ENCODE measurements around the gene CRYBG3.

CRYBG3 gene

GRCh38 chr3:97959872-97960271 is 138.1 kb downstream of the CRYBG3 start:
- in situ Hi-C loops (cut with HindIII; ENCODE audit: low pct_unique_long_range_greater_than_20kb, low sequenced_read_pairs), result no loop called here
- DNase-seq (ENCODE audit: low read depth in 1 of 2, low spot score in 1 of 2), result no peak
- no peak for TF ChIP-seq JUND (IDR thresholded peaks at IDR 0.05; ENCODE audit: low read depth)

DNA sequence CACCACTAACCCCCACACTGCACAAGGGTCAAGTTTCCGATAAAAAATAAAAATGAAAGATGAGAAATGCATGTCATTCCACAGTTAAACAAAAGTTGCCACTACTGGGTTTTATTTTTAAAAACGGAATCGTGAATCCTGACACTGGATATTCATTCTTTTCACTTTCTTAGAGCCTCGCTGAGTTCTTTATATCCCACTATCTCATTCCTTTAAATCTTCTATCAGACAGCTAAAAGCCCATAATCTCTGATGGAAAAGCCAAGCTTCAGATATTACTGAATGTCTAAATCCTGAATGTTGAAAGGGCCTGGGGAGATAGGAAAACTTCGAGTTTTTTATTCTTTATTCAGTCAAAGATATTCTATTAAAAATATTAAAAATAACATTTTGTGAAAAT is 138.7 kb downstream of the CRYBG3 start:
- in situ Hi-C loops (cut with HindIII; ENCODE audit: low pct_unique_long_range_greater_than_20kb, low sequenced_read_pairs), result no loop called here
- no peak for DNase-seq (ENCODE audit: low read depth in 1 of 2, low spot score in 1 of 2)

DNA sequence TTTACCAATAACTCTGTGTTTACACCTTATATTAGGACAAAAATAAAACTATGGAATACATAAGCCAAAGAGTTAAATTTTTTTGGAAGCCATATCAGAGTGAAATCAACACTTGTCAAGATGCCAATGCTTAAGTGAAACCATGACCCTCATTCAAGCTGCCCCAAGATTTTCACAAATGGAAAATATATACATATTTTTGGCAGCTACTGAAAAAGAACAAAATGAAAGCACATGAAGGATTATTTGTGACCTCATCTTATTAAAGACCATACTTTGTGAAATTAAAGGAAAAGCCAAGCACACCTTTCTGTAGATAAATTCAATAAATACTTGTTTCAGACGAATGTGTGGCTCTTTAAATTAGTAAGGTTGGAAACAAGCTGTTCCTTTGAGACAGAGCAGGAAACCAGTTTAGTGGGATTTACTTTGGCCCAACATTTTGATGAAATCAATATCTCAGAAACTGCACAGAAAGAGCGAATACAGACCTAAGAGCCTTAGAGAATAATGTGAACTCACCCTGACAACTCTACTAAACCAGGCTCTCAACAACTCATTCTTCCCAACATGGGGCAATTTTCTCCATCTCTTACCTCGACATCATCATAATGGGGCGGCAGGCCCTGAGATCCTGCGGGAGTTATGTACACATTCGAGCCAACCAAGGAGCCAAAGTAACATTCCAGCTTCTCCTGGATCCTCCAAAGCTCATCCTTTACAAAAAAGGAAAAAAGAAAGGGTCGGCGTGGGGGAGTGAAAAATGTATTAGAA is 139.4 kb downstream of the CRYBG3 start:
- in situ Hi-C loops (cut with HindIII; ENCODE audit: low pct_unique_long_range_greater_than_20kb, low sequenced_read_pairs), result no loop called here
- no peak for DNase-seq (ENCODE audit: low read depth in 1 of 2, low spot score in 1 of 2)
- no peak for TF ChIP-seq JUND (IDR thresholded peaks at IDR 0.05; ENCODE audit: low read depth)

More for the DNA sequence above, 138.7 kb downstream of the CRYBG3 start:
- TF ChIP-seq JUND (IDR thresholded peaks at IDR 0.05; ENCODE audit: low read depth), result no peak

DNA sequence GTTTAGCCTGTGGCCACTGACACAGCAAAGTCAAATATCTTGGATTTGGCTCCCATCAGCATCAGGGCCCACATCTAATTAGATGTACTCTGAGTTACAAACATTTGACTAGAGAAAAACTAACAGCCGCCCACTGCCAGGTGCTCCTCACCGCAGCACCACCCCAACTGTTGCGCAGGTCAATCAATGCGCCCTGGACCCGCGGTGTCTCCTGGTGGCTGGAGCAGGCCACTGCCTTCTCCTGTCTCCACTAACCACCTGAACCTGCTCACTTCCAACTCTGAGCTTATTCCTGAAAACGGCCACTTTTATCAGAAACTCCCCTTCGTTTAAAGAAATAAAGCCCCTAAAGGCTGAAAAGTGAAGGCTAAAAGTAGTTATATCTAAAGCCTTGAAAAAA is 146.2 kb downstream of the CRYBG3 start:
- TF ChIP-seq JUND (IDR thresholded peaks at IDR 0.05; ENCODE audit: low read depth), result no peak
- in situ Hi-C loops (cut with HindIII; ENCODE audit: low pct_unique_long_range_greater_than_20kb, low sequenced_read_pairs), result no loop called here
- no peak for DNase-seq (ENCODE audit: low read depth in 1 of 2, low spot score in 1 of 2)

GRCh38 chr3:97968376-97968775 is 146.6 kb downstream of the CRYBG3 start:
- in situ Hi-C loops (cut with HindIII; ENCODE audit: low pct_unique_long_range_greater_than_20kb, low sequenced_read_pairs), result no loop called here
- TF ChIP-seq JUND (IDR thresholded peaks at IDR 0.05; ENCODE audit: low read depth), result no peak

GRCh38 chr3:97969541-97969940 is 147.7 kb downstream of the CRYBG3 start:
- no peak for DNase-seq (ENCODE audit: low read depth in 1 of 2, low spot score in 1 of 2)
- TF ChIP-seq JUND (IDR thresholded peaks at IDR 0.05; ENCODE audit: low read depth), result no peak
- in situ Hi-C loops (cut with HindIII; ENCODE audit: low pct_unique_long_range_greater_than_20kb, low sequenced_read_pairs), result no loop called here

More at GRCh38 chr3:97968376-97968775, 146.6 kb downstream of the CRYBG3 start:
- DNase-seq (ENCODE audit: low read depth in 1 of 2, low spot score in 1 of 2), result no peak

DNA sequence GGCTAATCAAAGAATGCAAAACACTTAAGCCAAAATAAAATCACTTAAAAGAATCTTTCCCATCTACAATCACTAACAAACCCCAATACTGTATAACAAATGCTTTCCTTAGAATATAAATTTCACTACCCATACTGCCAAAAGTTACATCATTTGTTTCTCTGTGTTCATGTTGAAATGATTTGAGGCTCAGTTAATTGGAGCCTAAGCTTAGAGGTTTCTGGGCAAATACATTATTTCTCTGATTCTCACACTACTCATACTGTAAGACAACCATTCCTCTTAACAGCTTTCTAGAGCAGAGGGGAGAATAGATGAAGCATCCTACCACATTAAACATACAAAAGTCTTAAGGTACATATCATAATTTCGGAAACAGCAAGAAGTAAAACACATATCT is 148.3 kb downstream of the CRYBG3 start:
- DNase-seq (ENCODE audit: low read depth in 1 of 2, low spot score in 1 of 2), result no peak
- TF ChIP-seq JUND (IDR thresholded peaks at IDR 0.05; ENCODE audit: low read depth), result no peak
- in situ Hi-C loops (cut with HindIII; ENCODE audit: low pct_unique_long_range_greater_than_20kb, low sequenced_read_pairs), result no loop called here

DNA sequence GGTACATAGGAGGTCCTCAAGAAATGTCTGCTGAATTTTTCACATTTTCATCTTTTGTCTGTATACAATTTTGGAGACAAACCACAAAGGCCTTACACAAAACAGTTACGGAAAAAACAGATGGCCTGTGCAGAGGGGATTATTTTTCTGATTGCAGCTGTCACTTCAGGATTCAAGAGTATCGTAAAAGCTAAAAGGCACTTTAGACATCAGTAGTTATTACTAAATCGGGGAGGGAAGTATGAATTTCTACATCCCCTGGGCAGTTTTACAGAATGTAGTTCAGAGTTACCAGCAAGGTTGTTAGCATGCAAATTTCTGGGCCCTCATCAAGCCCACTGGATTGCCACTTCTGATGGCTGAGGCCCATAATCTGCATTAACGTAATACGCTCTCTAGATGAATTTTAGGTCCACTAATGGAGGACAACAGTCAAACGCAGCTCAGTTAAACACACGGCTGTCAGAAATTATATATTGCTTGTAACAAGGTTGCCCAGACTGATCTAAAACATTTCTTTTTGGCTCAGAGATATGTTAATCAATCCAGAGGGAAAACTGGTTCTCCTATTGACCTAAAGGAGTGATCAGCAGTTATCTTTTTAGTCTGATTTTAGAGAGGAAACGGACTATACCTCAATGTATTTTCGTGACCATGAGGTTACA is 149.3 kb downstream of the CRYBG3 start:
- in situ Hi-C loops (cut with HindIII; ENCODE audit: low pct_unique_long_range_greater_than_20kb, low sequenced_read_pairs), result no loop called here

GRCh38 chr3:97971679-97972567 is 150.1 kb downstream of the CRYBG3 start, which contains the start of gene RIOX2:
TSS of gene RIOX2 (minus strand) at chr3:97972431. CDS start at chr3:97967593, 4,838 bp downstream.
- in situ Hi-C loops (cut with HindIII; ENCODE audit: low pct_unique_long_range_greater_than_20kb, low sequenced_read_pairs), result no loop called here
- no peak for TF ChIP-seq JUND (IDR thresholded peaks at IDR 0.05; ENCODE audit: low read depth)

More for the DNA sequence above, 149.3 kb downstream of the CRYBG3 start:
- no peak for DNase-seq (ENCODE audit: low read depth in 1 of 2, low spot score in 1 of 2)
- TF ChIP-seq JUND (IDR thresholded peaks at IDR 0.05; ENCODE audit: low read depth), result no peak

GRCh38 chr3:97972976-97973375 is 151.2 kb downstream of the CRYBG3 start:
- no peak for TF ChIP-seq JUND (IDR thresholded peaks at IDR 0.05; ENCODE audit: low read depth)
- DNase-seq (ENCODE audit: low read depth in 1 of 2, low spot score in 1 of 2), result no peak
- in situ Hi-C loops (cut with HindIII; ENCODE audit: low pct_unique_long_range_greater_than_20kb, low sequenced_read_pairs), result no loop called here

More at GRCh38 chr3:97971679-97972567, 150.1 kb downstream of the CRYBG3 start, which contains the start of gene RIOX2:
- peak; percentile 71 to 88 for DNase-seq (ENCODE audit: low read depth in 1 of 2, low spot score in 1 of 2)

DNA sequence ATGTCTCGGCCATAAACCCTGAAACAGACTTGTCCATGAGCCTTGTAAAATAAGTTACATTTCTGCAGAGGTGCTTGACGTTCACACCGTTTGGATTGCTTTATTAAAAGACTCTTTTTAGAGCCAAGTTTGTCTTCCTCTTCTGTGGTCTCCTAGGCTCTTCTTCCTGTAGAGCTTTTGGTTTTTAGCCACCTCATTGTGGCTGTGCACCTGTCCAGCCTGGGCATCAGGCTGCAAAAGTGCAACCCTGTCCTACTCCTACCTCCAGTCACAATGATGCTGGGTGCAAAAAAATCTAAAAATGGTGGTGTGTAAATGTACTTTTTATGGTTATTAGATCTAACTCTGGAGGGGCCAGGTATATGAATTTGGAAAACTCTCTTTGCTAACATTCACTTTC is 153.2 kb downstream of the CRYBG3 start:
- in situ Hi-C loops (cut with HindIII; ENCODE audit: low pct_unique_long_range_greater_than_20kb, low sequenced_read_pairs), result no loop called here
- DNase-seq (ENCODE audit: low read depth in 1 of 2, low spot score in 1 of 2), result no peak
- no peak for TF ChIP-seq JUND (IDR thresholded peaks at IDR 0.05; ENCODE audit: low read depth)

DNA sequence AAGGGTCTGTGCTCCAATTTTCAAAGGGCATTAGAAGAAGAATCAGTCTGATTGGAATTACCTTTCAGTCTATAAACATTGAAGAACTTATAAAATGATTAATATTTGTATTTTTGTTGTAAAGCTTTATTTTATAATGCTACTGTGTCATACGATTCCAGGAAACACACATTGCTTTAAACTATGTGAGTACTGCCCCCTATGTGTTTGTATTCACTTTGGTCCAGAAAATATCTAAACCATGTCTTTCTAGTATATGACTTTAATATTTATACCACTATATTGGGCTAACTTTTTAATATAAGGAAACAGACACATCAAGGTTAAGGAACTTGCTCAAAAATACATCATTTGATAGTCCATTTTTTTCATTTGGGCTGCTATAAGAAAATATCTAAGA is 153.7 kb downstream of the CRYBG3 start:
- in situ Hi-C loops (cut with HindIII; ENCODE audit: low pct_unique_long_range_greater_than_20kb, low sequenced_read_pairs), result no loop called here
- no peak for DNase-seq (ENCODE audit: low read depth in 1 of 2, low spot score in 1 of 2)
- no peak for TF ChIP-seq JUND (IDR thresholded peaks at IDR 0.05; ENCODE audit: low read depth)
